AG09319 (cell line): ENCODE data around the gene COL4A3.

Experiments used
- DNase-seq: peaks from one replicate; pipeline ENCODE4 v3.0.0-alpha.2; 2010; ENCODE audit warnings: low read depth; ENCODE audit errors: extremely low read depth
- TF ChIP-seq, protein P1 (sequence below): IDR thresholded peaks from 2 replicates; pipeline ENCODE4 v1.5.1; 2011; ENCODE audit warnings: low read depth, mild to moderate bottlenecking, inconsistent platforms, low read length, moderate library complexity

The COL4A3 gene

DNA sequence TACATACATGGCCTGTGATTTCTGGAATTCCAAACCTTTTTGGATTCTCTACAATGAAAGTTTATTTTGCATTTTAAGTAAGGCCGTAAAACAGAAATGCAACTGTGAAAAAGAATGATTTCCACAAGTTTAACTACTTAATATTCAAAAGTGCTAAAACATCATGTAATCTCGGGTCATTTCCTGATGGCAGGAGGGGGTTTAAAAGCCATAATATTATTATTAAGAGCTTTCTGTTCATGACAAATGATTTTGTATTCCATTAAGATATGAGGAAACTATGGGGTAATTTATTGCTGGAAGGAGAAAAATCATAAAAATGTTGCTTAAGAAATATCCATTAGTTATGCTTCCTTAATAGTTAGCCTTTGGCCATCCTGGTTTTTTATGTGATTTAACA lies 65.7 kb downstream of the COL4A3 start:
- DNase-seq: no peak

DNA sequence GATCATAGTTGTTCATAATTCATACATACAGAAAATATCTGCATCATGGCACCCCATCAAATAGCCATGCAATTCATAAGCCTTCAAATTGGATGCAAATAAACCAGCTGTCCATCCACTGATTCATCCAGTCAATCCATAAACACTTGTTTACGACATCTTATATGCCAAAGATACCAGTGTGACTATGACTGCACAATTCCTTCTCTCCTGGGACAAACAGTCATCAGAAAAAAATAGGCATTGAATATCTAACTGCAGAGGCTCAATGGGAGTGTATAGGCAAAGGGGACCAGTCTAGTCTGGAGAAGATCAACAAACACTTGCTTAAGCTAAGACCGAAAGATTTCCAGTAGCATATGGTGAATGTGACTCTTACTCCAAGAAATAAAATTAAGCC lies 70.0 kb downstream of the COL4A3 start:
- no peak for DNase-seq
- TF ChIP-seq, protein P1, sequence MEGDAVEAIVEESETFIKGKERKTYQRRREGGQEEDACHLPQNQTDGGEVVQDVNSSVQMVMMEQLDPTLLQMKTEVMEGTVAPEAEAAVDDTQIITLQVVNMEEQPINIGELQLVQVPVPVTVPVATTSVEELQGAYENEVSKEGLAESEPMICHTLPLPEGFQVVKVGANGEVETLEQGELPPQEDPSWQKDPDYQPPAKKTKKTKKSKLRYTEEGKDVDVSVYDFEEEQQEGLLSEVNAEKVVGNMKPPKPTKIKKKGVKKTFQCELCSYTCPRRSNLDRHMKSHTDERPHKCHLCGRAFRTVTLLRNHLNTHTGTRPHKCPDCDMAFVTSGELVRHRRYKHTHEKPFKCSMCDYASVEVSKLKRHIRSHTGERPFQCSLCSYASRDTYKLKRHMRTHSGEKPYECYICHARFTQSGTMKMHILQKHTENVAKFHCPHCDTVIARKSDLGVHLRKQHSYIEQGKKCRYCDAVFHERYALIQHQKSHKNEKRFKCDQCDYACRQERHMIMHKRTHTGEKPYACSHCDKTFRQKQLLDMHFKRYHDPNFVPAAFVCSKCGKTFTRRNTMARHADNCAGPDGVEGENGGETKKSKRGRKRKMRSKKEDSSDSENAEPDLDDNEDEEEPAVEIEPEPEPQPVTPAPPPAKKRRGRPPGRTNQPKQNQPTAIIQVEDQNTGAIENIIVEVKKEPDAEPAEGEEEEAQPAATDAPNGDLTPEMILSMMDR: no peak

More for the DNA sequence above, 65.7 kb downstream of the COL4A3 start:
- TF ChIP-seq, protein P1: no peak

DNA sequence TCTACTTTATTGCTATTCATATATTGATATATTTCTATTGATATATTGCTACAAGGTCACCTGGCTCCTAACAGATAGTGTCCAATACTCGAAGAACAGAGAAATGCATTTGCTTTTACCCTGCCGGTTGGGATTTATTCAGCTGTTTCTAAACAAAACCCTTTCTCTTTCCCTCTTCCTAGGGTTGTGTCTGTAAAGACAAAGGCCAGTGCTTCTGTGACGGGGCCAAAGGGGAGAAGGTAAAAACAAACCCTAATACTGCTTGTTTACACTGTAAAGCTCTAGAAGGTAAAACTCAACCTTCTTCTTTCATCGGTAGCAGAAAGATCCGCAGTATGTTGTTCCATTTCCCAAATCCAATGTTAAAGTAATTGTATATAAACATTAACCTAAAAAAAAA lies 73.4 kb downstream of the COL4A3 start:
- no peak for DNase-seq
- TF ChIP-seq, protein P1: no peak

DNA sequence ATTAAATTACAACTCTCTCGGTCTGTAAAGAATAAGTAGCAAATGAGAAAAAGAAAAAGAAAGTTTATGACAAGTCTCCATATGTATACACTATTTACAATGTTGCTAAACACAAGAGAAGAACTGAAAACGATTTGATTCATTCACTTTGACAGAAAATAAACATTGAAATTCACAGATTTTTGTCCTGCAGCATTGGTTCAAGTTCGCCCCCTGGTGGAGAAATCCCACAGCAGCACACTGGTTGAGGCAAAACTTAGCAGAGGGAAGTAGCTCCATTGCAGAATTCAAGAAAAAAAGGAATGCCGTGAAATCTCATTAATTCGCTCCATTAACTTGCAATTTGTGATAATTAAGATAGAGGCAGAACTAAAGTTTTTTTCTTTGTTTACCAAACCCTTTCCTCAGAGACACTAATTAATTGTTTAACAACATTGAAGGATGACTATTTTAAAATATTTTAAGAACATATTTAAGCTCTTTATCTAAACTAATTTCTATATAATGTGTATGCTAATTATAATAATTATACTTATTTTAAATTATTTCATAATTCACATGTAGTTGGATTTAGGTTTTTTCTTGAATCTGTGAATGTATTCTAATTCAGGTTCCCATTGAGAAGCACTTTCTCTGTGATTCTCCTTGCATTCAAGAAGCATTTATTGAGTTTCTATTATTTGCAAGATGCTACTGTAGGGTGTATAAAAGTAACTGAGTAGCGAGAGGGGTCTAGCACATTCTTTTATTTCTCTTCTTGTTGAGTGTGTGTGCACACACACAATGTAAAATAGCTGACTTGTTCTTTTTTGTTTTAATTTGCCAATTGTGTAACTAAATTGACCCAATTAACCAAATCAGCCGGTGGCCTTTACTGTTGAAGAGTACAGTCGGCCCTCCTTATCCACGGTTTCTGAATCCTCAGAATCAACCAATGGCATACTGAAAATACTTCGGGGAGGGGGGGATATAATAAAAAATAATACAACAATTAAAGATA lies 74.1 kb downstream of the COL4A3 start:
- TF ChIP-seq, protein P1: peak; percentile 100
- peak; percentile 20 for DNase-seq

DNA sequence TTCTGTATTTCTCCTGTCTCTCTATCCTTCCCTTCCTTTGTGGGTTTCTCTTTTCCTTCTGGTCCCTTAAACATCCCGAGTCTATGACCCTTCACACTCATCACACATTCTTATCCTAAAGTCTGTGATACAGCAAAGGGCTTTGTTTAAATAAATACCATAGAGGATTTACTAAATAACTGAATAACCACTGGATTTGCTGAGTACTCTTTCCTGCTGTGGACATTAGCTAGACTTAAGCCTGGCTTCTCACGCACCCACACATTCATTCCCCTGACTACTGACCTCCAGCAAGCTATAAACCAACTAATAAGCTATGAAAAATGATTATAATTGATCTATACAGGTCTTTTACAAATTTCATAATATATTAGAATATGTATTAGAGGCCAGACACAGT lies 76.6 kb downstream of the COL4A3 start:
- TF ChIP-seq, protein P1: no peak
- no peak for DNase-seq

DNA sequence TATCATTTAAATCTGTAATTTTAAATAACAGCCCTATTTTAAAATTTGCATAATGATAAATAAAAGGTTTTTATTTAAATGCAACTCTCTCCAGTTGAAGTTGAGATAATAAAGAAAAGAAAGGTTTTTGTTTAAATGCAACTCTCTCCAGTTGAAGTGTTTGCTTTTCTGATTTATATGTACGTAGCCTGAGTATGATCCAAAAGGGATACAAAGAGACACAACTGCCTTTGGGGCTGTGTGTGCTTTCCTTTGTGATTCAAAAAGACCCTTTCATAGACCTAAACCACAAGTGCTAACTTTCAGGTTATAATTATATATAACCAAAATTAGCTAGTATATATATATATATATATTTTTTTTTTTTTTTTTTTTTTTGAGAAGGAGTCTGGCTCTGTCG lies 84.5 kb downstream of the COL4A3 start:
- DNase-seq: no peak
- TF ChIP-seq, protein P1: no peak

DNA sequence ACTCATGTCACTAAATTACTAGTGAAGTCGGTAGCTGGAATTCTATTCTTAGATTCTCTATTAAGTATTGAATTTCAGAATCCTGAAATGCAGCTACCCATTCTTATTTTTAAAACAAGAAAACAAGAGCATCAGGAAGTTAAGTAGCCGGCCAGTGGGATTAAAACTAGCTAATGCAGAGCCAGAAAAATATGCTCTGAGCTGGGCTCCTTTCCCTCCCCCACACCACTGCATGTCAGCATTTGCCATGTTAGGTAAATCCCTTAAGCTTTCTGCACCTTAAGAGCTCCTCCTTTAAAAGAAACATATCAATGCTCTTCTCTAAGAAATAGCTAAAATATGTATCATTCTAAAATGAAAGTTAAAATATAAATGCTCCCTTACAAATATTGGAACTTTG lies 88.4 kb downstream of the COL4A3 start:
- no peak for DNase-seq
- TF ChIP-seq, protein P1: no peak
